ENCODE measurements around the gene PCF11.

The PCF11 gene

GRCh38 chr11:83156144-83156995 is 561 bp upstream of the PCF11 start:
- peak; percentile 97 for DNase-seq

- DNase-seq: peak; percentile 47
Observed at GRCh38 chr11:83157594-83158356, 844 bp downstream of the PCF11 start.

- no peak for DNase-seq
Observed at GRCh38 chr11:83158357-83158786, 1.4 kb downstream of the PCF11 start.

GRCh38 chr11:83158965-83159901 is 2.3 kb downstream of the PCF11 start:
- DNase-seq: no peak

- DNase-seq: no peak
Observed at GRCh38 chr11:83159902-83160865, 3.3 kb downstream of the PCF11 start.

GRCh38 chr11:83161610-83162199 is 4.8 kb downstream of the PCF11 start:
- no peak for DNase-seq

GRCh38 chr11:83162377-83162776 is 5.4 kb downstream of the PCF11 start:
- DNase-seq: no peak

- DNase-seq: no peak
Observed at GRCh38 chr11:83166193-83166866, 9.4 kb downstream of the PCF11 start.

GRCh38 chr11:83168756-83169155 is 11.8 kb downstream of the PCF11 start:
- DNase-seq: no peak

- no peak for DNase-seq
Observed at GRCh38 chr11:83170865-83171264, 13.9 kb downstream of the PCF11 start.

- no peak for DNase-seq
Observed at GRCh38 chr11:83172551-83172950, 15.6 kb downstream of the PCF11 start.

GRCh38 chr11:83174008-83174407 is 17.1 kb downstream of the PCF11 start:
- DNase-seq: no peak

GRCh38 chr11:83175815-83176214 is 18.9 kb downstream of the PCF11 start:
- no peak for DNase-seq

- no peak for DNase-seq
Observed at GRCh38 chr11:83181815-83182214, 24.9 kb downstream of the PCF11 start.

- no peak for DNase-seq
Observed at GRCh38 chr11:83185767-83186166, 28.8 kb downstream of the PCF11 start.

- DNase-seq: no peak
Observed at GRCh38 chr11:83187465-83187864, 30.5 kb downstream of the PCF11 start.

- no peak for DNase-seq
Observed at GRCh38 chr11:83191491-83191890, 34.6 kb downstream of the PCF11 start.

- DNase-seq: no peak
Observed at GRCh38 chr11:83191986-83192385, 35.1 kb downstream of the PCF11 start.

- no peak for DNase-seq
Observed at GRCh38 chr11:83192606-83193245, 35.8 kb downstream of the PCF11 start.

Data from SIG-M5 (cell line).